GM18519 (cell line): ENCODE data around the gene SNPH.

ENCODE experiments used
- ATAC-seq: cut with Tn5 transposase; IDR thresholded peaks from one replicate; pipeline ENCODE4 v1.9.1; 2021; ENCODE audit warnings: mild to moderate bottlenecking, moderate library complexity; ENCODE audit not compliant: unreplicated experiment, low FRiP score

The SNPH gene

GRCh38 chr20:1263853-1264252, 2.2 kb upstream of the SNPH start:
- ATAC-seq, result no peak

GRCh38 chr20:1264727-1265126, 1.4 kb upstream of the SNPH start:
- no peak for ATAC-seq

GRCh38 chr20:1265226-1265915, 723 bp upstream of the SNPH start:
- ATAC-seq, result no peak

GRCh38 chr20:1265916-1266166, 253 bp upstream of the SNPH start:
- ATAC-seq, result no peak

GRCh38 chr20:1267161-1267560, 1.1 kb downstream of the SNPH start:
- no peak for ATAC-seq

DNA sequence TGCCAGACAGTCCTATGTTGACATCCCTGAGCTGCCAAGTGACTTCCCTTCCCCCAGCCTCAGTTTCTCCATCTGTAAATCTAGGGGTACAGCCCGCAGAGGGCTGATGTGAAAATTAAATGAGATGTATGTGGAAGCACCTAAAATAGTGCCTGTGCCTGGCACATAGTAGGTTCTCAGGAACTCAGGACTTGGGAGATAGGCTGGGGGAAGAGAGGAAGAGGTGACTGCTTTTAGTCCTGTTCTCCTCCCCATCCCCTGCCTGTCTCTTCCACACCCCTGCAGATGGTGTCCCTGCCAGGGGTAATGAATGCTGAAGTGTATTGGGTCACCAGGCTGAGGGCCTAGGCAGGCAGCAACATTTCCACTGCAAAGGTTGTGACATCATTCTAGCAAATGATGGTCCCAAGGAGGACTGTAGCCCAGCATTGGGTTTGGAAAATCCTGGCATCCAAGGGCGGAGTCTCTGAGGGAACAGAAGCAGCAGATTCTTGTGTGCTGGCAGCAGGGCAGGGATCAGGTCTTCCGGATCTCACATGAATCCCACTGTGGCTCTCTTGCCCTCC, 1.8 kb downstream of the SNPH start:
- no peak for ATAC-seq

DNA sequence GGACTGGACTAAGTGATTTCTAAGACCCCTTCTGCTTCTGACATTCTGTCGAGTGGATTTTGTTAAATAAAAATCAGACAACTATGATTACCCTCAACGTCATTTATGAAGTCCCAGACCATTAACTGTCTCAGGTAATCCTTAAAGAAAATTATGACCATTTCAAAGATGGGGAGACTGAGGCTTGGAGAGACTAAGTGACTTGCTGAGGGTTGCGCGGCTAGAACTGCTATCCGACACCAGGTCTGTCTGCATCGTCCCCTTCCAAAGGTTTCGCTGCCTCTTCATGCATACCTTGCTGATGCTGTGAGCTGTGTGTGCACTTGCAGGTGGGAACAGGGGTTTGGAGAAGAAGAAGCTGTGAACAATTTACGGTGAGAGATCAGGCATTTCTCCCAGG, 3.1 kb downstream of the SNPH start:
- no peak for ATAC-seq

GRCh38 chr20:1269850-1270249, 3.8 kb downstream of the SNPH start:
- ATAC-seq, result no peak

DNA sequence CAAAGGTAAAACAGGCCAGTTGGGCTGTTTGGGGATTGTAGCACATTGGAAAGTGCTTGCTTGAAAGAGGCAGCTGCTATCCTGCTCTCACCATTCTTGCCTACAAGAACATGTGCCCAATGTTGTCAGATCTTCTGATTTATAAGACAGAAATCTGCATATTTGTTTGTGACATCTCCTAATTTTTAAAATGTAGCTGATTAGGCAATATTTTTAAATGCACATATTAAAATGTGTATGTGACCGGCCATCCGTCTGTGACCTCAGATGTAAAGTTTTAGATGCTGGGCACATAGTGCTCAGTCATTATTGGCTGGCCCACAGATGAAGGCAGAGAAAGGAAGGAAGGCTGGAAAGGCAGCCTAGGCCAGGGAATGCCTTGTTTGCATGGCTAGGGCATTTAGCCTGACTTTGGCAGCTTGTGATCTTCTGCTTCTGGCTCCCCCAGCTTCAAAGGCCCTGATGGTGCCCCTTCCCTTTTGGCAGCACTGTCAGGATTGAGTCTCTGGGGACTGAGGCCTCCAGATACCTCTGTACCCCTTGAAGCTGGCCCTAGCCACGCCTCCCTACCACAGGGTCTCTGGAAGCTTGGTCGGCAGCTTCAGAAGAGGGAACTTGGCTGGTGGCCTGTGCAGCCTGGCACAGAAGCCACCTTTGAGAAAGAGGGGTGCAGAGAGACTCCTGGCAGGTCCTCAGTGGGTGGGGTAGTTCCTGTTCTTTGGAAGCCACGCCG, 6.4 kb downstream of the SNPH start:
- no peak for ATAC-seq

DNA sequence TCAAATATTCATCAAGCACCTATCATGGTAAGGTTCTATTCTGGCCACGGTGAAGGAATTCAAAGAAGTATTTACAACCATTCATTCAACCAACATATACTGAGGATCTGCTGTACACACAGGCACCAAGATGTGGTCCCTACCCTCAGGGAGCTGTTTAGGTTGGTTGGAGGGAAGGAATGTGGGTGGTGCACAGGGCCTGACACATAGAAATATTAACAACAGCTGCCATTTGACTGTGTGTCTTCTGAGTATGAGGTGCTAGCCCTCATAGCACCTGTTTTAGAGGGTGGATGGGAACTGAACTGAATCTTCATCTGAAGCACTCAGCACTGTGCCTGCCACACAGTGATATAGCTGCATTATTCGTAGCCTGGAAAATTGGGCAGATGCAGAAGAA, 7.3 kb downstream of the SNPH start:
- no peak for ATAC-seq

- no peak for ATAC-seq
Observed at GRCh38 chr20:1274485-1275311, 8.6 kb downstream of the SNPH start.

- ATAC-seq, result no peak
Observed at GRCh38 chr20:1275919-1276318, 9.8 kb downstream of the SNPH start.

DNA sequence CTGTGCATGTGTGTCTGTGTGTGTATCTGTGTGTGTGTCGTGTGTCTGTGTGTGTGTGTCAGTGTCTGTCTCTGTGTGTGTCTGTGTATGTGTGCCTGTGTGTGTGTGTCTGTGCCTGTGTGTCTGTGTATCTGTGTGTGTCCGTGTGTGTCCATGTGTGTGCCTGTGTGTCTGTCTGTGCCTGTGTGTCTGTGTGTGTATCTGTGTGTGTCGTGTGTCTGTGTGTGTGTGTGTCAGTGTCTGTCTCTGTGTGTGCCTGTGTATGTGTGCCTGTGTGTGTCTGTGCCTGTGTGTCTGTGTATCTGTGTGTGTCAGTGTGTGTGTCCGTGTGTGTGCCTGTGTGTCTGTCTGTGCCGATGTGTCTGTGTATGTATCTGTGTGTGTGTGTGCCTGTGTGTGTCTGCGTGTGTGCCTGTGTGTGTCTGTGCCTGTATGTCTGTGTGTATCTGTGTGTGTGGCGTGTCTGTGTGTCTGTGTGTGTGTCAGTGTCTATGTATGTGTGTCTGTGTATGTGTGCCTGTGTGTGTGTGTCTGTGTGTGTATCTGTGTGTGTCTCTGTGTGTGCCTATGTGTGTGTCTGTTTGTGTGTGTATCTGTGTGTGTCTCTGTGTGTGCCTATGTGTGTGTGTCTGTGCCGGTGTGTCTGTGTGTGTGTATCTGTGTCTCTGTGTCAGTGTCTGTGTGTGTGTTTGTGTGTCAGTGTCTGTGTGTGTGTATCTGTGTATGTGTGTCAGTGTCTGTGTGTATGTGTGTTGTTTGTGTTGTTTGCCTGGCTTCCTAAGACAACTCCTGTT, 11.6 kb downstream of the SNPH start:
- ATAC-seq, result no peak

DNA sequence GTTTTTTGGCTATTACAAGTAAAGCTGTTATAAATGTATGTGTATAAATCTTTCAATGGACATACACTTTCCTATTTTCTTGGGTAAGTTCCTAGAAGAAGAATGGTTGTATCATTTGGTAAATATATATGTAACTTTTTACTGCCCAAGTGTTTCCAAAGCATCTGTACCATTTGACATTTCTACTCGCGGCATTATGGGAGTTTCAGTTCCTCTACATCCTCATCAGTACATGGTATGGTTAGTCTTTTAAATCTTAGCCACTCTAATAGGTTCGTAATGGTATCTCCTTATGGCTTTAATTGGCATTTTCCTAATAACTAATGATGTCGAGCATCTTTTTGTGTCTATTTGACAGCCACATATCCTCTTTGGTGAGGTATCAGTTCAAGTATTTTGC, 12.9 kb downstream of the SNPH start:
- no peak for ATAC-seq

DNA sequence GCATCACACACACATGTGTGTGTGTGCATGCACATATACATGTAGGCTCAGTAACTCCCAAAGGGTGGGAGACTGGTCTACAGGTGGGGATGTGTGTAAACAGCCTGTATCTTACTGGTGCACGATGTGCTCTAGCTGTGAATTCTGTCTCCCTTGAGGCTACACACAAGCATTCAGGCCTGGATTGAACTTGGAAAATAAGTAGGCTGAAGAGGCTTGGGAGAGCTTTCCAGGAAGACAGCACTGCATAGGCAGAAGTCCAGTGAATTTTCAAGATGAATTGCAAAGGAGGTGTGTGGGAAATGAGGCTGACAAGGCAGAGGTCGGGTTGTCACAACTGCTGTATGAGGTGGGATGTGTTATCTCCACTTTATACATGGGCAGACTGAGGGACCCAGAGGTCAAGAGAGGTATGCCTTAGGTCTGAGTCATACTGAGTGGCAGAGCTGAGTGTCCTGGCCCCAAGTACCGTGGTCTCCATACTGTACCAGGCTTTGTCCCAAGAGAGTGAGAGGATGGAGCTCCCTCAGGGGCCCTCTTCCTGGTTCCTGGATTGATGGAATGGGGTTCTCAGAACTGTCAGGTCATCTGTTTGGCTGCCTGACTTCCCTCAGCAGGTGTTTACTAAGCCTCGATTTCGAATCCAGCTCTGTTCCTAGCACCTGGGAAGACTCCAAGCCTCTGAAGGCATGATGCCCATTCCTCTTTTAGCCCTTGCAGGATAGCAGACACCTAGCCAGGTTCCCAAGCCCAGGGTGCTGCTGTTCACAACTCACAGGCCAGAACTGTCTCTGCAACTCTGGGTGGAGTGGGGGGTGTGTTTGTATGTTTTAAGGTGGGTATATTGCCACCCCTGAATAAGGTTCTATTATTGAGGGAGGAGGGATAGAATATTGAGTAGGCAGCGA, 14.4 kb downstream of the SNPH start:
- ATAC-seq, result no peak

DNA sequence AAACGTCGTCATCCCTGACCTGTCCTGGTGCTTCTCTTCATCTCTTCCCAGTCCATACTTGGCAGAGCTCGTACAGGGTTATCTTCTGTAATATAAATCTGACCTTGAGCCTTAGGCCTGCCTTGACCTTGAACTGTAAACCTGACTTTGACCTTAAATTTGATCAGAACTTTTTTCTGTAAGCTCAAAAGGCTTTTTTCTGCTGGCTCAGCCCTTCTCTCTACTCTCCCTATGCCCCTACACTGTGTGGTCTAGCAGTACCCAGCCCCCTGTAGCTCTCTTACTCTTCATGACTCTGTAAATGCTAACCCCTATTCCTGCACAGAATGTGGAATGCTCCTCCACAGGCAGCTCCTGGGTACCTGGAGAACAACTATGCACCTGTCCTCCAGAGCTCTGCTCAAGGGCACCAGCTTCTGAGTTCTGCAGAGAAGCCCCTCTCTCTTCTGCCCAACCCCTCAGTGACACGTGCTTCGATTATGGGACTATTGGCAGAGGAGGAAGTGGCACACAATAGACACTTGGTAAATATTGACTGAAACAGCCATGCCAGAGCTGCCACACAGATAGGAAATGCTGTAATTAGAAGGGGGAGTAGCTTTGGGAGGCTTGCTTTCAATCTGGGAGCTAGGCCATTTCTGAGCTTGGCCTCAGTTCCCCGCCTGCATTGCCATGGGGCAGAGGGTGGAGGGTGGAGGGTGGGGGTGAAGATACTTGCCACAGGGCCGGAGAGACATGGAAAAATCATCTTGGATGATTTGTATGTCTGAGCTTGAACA, 15.4 kb downstream of the SNPH start:
- ATAC-seq, result no peak

- no peak for ATAC-seq
Observed at GRCh38 chr20:1282966-1283365, 16.9 kb downstream of the SNPH start.

DNA sequence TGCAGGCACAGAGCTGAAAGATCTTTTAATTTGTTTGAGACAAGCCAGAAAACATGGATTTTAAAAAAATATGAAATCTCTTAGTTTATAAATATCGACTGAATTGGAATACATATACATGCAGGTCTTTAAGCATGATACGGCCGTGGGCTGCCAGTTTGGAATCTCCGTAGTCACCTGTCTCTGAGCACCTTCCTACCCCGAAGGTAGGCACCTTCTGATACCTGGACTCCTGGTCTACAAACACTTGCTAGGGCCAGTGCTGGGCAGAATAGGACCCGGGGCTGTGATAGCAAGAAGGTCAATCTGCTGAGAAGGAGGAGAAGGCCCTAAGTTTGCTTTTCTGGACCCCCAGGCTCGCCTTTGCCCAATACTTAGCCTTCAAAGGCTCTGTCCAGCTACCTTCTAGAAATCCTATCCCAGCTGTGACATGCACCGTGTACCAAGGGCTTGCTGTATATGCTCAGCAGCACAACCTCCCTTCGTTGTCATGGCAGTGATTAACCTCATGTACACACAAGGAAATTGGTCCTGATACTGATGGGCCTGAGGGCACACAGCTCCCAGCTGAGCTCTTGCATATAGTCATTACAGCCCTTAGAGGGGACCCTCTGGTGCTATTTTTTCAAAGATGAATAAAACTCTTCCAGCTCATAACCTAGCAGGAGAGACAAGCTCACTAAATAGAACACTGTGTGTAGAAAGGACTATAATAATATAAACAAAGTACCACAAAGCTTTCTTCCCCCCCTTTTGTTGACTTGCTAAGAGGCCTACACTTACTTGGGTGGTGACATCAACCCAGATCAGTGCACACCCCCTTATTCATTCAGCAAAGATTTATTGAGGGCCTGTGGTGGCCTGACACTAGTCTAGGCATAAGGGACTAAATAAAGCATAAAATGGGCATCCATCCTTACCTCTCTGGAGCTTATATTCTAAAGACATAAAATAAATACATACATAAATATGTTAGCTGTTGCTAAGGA, 17.7 kb downstream of the SNPH start:
- ATAC-seq, result no peak
